Panc1 (cell line): Measurements from ENCODE around the gene EBLN2.

Experiments used
- CTCF ChIP-seq: fragments of 450-650 bp; IDR thresholded peaks from 2 replicates; pipeline ENCODE4 v1.5.1; 2017; ENCODE audit warnings: mild to moderate bottlenecking
- SIN3A ChIP-seq: IDR thresholded peaks from 2 replicates; pipeline ENCODE4 v1.6.1; 2012; ENCODE audit warnings: low read depth, mild to moderate bottlenecking, low read length, moderate library complexity, borderline replicate concordance; ENCODE audit not compliant: insufficient read depth

GRCh38 chr3:73028803-73029202 lies 32.7 kb upstream of the EBLN2 start:
- TF ChIP-seq CTCF (no peak), SIN3A (no peak)
